C4-2B (cell line): ENCODE measurements around the gene AGPAT1.

Experiments
- CTCF ChIP-seq: fragments of 450-650 bp; conservative IDR thresholded peaks from 2 replicates; pipeline ENCODE4 v1.5.1; 2017; ENCODE audit warnings: mild to moderate bottlenecking
- ZFX ChIP-seq: fragments of 450-650 bp; IDR thresholded peaks from 2 replicates; pipeline ENCODE4 v1.6.1; 2017

GRCh38 chr6:32170294-32170693 lies 5.6 kb downstream of the AGPAT1 start:
- no peak for TF ChIP-seq CTCF
- TF ChIP-seq ZFX: no peak
